HG03095 (cell line): ENCODE measurements around the gene CLECL1.

ENCODE experiments used
- ATAC-seq: cut with Tn5 transposase; IDR thresholded peaks from one replicate; pipeline ENCODE4 v1.9.1; 2021; ENCODE audit warnings: moderate library complexity; ENCODE audit not compliant: unreplicated experiment

The CLECL1 gene

DNA sequence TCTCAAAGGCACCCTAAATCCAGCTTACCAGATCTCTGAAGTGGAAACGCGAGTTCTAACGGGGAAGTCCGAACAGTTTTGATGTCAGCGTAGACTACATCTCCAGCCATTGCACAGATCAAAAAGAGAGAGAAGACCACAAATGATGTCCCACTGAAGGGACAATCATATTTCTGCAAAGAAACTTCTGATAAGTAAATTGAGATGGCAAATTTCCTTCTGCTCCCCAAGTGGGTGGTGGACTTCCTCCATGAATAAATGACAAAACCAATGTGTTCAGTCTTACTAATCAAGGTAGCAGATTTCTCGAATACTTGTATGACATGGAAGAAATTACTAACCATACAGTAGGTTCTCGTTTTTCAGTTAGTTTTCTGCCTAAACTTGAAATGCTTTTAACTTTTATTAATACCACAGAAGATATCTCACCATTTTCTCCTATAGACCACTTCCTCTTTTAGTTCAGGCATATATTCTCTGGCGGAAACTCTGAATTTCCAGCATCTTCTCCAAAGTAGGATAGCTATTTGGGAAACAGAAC, at the start of gene CLECL1:
Gene CLECL1 (minus strand): TSS at position 177 of the 541 bp plus-strand sequence.
- no peak for ATAC-seq

DNA sequence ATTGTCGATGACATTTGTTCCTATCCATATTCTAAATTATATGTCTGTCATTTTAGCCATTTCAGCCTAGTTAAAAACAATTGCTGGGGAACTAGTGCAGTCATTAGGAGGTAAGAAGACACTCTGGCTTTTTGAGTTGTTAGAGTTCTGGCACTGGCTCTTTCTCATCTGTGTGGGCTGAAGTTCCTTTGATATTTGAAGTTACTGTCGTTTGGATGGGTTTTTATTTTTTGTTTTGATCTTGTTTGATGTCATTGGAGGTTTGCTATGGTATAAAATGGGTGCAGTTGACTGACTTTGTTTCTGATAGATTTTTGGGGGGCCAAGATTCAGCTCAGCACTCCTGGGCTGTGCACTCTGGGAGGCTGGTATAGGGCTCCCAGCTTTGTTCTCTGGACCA, 48.5 kb upstream of the CLECL1 start:
- ATAC-seq, result no peak

DNA sequence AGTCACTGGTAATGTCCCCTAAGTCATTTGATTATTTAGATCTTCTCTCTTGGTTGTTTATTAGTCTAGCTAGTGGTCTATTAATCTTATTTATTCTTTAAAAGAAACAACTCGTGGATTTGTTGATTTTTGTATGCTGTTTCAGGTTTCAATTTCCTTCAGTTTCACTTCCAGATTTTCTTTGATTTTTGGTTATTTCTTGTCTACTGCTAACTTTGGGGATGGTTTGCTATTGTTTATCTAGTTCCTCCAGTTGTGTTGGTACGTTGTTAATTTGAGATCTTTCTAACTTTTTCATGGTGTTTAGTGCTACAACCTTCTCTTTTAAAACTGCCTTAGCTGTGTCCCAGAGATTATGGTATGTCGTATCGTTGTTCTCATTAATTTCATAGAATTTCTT, 46.3 kb upstream of the CLECL1 start:
- no peak for ATAC-seq

DNA sequence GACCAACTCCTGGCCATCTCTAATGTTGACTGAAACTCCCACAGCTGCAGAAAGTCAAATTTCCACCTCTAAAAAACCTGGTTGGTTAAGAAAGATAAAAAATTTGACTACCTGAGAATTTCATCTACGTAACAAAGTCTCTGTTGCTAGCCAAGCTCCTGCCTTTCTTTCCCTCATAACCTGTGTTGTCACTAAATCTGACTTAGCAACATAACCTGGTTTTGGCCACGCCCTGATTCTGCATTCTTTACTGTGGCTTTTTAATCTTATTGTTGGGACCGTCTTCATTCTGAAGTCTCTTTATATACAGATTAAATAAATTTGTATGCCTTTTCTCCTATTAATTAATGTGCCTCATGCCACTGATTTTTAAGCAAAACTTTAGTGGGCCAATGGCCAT, 43.9 kb upstream of the CLECL1 start:
- no peak for ATAC-seq

DNA sequence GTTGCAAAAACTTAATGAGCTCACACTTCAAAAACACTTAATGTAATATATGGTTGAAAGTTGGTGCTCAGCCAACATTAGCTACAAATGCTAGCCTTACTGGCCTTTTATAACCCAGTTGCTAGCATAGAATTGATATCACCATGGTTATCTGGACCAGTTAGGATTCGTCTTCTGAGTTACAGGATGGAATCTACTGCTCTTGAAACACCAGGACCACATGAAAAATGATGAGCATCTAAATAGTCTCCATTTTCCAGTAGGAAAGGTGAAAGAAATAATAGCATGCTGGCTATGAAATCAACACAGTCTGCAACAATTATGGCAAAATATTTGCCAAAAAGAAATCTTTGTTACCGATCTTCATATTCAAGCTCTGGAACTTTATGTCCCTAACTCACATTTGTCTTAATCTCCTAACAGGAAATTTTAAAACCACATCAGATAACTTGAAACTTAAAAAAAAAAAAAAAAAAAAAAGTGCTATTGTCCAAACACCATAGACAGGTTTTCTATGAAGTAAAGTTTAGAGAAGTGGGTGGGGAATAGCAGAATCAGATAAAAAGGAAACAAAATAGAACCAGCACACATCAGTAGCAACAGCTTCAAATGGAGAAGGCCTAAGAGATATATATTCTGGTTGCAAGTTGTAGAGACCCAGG, 40.5 kb upstream of the CLECL1 start:
- no peak for ATAC-seq

DNA sequence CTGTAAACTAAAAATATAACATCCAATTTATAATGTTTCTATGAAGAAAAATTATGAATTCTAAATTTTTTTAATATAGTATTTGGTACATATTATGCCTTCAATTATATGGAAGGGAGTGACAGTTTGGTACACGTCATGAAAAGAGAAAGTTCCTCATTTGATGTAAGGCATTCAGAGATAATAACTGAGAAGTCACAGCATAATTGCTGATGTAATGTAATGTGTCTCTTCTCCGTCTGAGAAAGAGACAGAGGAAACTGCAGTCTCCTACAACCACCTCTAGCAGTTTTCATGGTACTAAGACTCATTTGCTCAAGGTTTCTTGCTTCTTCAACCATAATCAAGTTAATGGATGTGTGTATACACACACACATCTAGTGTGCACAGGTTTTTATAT, 30.1 kb upstream of the CLECL1 start:
- ATAC-seq, result no peak

DNA sequence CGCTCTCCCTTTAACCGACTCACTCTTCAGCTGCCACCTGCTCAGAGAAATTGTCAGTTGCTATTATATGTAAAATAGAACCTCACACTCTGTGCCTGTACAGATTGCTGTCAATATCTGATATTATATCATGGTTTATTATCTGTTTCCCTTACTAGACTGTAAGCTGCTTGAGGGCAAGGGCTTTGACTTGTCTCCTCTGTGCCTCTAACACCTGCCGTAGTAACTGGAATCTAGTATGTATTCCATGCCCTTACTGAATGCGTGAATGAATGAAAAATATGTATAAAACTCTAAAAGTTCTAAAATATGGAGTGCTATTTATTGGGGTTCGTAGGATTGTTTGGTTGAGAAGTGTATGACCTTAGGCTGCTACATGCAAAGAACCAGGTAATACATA, 29.5 kb upstream of the CLECL1 start:
- no peak for ATAC-seq

DNA sequence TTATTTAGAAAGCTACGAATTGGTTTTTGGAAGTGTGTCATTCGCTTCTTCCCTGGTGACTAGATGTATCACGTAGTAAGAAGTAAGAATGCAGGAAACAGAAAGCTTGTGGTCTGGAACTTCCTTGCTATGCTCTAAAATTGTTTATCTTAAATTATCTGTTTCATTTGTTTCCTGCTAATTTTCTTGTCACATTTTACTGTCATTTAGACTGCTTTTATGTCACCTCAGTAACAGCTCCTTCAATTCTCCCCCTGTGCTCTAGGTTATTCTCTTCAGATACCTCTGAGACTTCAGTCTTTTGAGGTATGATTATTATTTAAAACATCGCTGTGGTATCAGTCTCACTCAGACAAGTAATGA, 28.5 kb upstream of the CLECL1 start:
- no peak for ATAC-seq

DNA sequence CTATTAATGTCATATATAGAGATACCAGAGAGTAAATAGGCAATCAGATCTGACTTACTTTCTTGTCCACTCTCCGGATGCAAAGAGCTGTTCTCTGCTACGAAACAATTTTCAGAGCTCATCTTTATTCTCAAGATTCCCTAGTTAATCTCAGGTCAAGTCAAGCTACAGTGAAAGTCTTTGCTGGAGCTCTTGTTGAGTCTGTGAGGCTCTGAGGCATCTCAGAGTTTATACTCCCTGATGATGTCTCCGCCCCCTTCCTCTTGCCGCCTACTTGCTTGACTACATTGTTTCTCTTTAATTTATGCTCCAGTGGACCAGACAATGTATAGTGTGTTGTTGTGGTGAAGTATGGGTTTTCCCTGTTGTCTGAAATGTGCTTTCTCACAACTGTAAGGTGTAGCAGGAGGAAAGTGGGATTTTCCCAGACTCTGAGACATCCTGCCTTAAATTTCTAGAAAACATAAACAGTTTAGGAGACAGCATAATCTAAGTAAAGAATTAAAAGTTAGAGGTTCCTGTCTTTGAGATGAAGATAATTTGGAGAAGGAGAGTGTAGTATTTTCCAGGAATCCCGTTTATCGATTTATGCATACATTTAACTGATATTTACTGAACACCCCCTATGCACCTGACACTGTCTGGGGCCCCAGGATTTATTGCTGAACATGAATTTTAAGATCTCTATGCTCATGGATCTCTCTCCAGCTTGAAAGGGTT, 28.0 kb upstream of the CLECL1 start, which contains the start of gene CD69:
Gene CD69 (minus strand): TSS at position 203 of the 720 bp plus-strand sequence. CDS start 81 bp downstream, at position 122.
- peak; percentile 51 for ATAC-seq

DNA sequence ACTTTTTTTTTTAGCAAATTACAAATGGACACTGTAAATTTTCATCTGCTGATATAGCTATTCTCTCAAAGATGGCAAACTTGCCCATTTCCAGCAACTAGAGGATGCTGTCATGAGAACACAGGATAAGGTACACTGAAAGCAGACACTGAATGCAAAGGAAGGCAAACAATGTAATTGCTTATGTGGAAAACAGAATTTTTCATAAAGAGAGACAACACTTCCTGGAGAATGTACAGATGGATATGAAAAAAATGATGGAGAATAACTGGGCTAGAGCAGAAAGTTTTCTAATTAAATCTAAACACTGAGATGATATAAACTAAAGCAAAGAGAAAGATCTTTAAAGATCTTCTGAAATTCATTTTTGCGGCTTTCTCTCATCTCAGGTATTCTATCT, 27.2 kb upstream of the CLECL1 start:
- no peak for ATAC-seq

DNA sequence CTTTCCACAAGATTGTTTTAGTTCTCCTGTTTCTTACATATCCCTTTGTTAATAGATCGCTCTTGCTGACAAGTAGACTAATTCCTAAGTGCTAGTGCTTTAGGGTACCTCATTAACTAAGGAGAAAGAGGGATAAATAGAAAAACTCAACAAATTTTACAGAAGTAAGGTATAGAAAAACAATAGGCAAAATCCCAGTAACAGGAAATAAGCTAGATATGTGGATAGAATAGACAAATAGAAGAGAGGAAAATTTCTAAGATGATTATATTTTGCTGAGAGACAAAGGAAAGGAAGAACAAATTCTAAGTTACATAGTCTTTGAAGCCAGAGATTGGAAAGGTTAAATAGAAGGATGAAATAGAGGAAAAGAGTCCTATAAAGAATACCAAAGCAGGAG, 26.8 kb upstream of the CLECL1 start:
- ATAC-seq, result no peak

DNA sequence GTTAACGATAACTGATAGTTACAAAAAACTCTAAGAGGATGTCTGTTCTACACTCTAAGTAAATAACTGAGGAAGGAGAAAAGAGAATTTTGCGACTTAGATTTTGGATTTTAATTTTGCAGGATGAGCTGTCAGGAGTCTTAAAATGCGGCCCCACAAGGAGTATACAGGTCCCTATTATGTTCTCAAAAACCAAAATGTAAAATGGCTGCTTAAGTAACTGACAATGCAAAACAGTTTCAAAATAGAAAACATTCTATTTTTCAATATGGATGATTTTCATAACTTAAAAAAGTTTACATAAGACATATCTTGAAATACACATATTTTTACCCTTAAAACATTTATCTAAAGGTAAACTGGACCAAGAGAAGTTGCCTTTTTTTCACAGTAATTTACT, 25.2 kb upstream of the CLECL1 start:
- no peak for ATAC-seq

DNA sequence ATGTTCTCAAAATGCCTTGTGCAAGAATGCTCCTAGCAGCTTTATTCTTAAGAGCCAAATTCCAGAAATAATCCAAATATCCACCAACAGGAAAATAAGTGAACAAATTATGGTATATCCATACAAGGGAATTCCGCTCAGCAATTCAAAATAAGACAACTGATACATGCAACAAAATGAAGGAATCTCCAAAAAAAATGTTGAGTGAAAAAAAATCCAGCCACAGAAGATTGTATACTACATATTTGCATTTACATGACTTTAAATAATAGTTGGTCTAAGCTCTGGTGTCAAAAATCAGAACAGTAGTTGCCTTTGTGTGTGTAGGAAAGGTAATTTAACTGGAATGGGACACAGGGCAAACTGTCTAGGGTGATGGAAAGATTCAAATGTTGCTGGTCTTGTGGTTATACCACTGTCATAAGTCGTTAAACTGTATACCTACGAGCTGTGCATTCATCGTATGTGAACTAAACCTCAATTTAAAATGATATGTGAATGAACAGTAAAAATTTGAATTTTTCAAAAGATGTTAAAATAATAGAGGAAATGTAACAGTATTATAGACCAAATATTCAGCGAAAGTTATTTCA, 24.6 kb upstream of the CLECL1 start:
- ATAC-seq, result no peak

DNA sequence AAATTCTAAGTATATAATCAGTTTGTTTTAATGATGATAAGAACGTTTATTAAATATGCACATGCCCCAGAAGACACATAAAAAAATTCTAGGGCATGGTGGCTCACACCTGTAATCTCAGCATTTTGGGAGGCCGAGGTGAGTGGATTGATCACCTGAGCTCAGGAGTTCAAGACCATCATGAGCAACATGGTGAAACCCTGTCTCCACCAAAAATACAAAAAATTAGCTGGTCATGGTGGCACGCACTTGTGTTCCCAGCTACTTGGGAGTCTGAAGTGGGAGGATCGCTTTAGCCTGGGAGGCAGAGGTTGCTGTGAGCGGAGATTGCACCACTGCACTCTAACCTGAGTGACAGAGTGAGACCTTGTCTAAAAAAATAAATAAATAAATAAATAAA, 23.8 kb upstream of the CLECL1 start:
- no peak for ATAC-seq

DNA sequence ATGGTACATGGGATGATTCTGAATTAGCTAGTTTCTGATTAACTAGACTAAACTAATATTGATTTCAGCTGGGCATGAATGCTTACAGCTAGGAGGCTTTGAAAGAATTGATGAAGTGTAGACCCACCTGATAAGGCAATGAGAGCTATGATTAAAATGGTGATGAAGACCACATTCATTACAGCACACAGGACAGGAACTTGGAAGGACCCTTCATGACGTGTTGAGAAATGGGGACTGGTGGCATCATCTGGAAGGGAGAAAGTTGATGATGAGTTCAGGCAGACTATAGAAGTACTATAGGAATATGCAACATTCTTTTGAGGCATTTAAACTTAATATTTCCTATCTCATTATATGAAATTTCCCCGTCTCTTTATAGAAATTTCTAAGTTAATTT, 23.3 kb upstream of the CLECL1 start:
- no peak for ATAC-seq

DNA sequence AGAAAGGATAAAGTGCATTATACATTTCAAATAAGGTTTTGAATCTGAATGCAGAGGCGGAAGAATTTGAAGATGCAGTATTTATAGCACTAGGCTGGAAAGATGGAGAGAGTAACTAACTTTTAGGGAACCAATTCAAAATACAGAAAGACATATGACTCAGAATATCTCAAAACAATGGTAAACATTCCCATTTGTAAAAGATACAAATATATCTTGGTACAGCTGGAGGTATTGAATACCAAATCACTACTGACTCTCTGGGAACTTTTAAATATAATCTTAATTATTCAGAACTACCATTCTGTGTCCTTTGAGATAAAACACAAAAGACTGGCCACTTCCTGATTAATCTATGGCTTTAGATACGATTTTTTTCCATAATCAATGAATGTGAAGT, 22.7 kb upstream of the CLECL1 start:
- ATAC-seq, result no peak

DNA sequence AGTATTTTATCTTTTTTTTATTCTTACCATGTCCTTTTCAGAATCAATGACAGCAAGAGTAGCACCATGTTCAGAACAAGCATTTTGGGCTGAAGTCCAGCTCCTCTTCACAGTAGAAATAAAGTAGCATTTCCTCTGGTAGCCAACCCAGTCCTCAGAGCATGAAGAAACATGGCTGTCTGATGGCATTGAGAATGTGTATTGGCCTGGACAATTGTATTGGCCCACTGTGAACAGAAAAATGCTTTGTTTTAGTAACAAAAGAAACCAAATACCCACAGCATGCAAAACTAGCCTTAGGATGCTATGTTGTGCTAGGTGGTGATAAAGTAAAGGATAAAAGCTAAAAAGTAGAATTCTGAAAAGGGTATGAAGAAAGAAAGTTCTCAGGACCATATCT, 22.1 kb upstream of the CLECL1 start:
- no peak for ATAC-seq

DNA sequence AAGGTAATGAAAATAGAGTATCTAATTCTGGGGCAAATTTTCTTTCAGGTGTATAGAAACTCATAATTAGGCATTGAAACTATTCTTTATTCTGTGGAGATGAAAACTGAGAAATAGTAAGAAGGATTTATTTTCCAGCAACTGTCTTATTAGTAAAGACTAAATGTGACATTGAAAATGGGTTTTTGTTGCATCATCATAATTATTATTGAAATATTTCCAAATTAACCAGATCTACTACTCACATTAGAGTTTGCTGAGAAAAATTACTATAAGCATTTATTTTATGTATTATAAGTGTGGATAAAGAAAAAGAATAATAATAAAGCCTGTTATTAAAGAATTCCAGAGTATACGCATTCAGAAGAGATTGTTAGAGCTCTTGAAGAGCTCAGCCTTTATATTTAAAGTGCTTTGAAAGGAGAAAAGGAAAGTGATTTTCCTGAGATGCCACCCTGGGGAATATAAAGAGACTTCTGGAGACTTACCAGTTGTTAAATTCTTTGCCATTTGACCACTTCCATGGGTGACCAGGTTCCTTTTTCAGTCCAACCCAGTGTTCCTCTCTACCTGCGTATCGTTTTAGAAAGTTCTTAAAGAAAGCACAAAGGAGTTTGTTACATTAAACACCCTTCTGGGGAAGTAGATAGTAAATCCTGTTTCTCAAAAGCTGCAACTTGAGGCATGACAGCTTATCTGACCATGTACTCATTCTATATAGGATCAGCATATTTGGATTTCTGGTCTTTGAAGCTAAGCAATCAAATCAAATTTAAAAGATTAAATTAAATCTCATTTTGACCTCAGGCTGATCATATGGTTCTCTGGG, 21.4 kb upstream of the CLECL1 start:
- ATAC-seq, result no peak

DNA sequence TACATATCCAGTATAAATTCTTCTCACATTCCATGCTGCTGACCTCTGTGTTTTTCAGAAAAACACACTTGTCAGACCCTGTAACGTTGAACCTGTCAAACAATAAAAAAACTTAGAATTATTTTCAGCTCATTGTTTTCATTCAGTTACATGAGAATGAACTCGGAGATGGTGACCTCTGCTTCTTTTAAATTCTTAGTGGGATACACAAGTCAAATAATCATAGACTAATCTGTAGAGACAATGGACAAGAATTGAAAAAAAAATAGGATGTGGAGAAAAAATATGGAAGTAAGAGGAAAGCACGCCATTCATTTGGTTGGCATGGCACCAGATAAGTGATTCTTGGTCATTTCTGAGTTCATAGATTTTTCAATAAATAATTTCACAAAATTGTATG, 20.6 kb upstream of the CLECL1 start:
- ATAC-seq, result no peak

DNA sequence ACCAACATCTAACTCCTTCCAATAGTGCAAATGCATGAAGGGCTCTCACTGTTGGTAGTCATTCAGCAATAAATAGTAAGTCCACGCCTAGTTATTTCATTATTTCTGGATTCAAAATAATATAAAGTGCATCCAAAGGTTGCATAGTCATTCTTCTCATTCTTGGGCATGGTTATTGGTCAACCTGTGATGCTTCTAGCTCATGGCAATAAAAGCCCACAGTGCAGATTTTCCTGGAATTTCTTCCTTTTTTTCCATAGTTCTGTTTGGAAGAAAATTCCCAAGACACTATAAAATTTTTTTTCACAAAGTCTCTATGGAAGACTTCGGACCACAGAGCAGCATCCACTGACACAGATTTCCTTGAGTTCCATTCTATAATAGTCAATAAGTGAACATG, 20.2 kb upstream of the CLECL1 start:
- ATAC-seq, result no peak
